Activated CD4-positive, CD25-positive, alpha-beta regulatory T cell treated with anti-CD3 and anti-CD28 coated beads, Interleukin-2, amount 50 U/mL, for 72 hours (primary cell): ENCODE data around the gene LHX8.

ENCODE experiments used
- DNase-seq: peaks from one replicate; pipeline ENCODE4 v3.0.0; 2021

Gene LHX8

DNA sequence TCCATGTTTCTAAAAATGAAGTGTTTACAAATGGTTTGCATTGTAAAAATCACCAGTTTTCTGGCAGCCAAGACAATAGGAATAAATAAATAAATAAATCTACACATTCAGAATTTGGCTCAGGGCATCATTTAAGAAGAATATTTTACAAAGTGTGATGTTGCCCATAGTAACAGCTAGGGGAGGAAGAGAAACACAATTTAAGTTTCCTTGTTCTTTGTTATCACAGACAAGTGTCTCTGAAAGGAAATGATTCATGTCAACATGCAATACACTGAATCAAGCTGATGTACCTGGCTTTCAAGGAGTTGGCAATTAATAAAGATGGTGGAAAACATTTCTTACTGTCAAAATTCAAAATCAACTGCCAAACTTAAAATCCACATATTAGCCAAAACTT is 74.7 kb downstream of the LHX8 start:
- DNase-seq: no peak
